HL-60 (cell line): ENCODE data around the gene TBL1XR1.

Experiments
- DNase-seq, 2 experiments: peaks; one replicate each; pipeline ENCODE4 v3.0.0-alpha.2; 2010 to 2020; ENCODE audit warnings: low read depth in 1 of 2, low spot score in 1 of 2
- H3K27ac ChIP-seq: fragments of 250-450 bp; sonication (Bioruptor Pico); replicated peaks from 2 replicates; pipeline ENCODE4 v1.5.1; 2020; ENCODE audit warnings: mild to moderate bottlenecking, moderate library complexity
- H3K27me3 ChIP-seq: fragments of 250-450 bp; sonication (Bioruptor Pico); 2 replicates; pipeline ENCODE4 v1.5.1; 2021; ENCODE audit warnings: mild to moderate bottlenecking, moderate library complexity; ENCODE audit not compliant: insufficient read depth, poor library complexity, severe bottlenecking
- H3K4me3 ChIP-seq: replicated peaks from 2 replicates; pipeline ENCODE4 v1.5.1; 2011; ENCODE audit warnings: mild to moderate bottlenecking, control low read depth, low read length; ENCODE audit not compliant: insufficient read depth
- GABPA ChIP-seq: IDR thresholded peaks from 2 replicates; pipeline ENCODE4 v1.6.1; 2012; ENCODE audit warnings: low read depth
- POLR2AphosphoS5 ChIP-seq: IDR thresholded peaks from 2 replicates; pipeline ENCODE4 v1.6.1; 2012; ENCODE audit warnings: low read depth
- SPI1 ChIP-seq: IDR thresholded peaks from 2 replicates; pipeline ENCODE4 v1.6.1; 2012; ENCODE audit warnings: low read depth, mild to moderate bottlenecking, borderline replicate concordance
- TF ChIP-seq, protein P1 (sequence below): IDR thresholded peaks from 2 replicates; pipeline ENCODE4 v1.6.1; 2012; ENCODE audit warnings: low read depth; ENCODE audit not compliant: insufficient replicate concordance
- TF ChIP-seq, protein P2 (sequence below): IDR thresholded peaks from one replicate; pipeline ENCODE4 v1.5.1; 2011; ENCODE audit warnings: low read length, control low read depth, inconsistent platforms; ENCODE audit not compliant: insufficient read depth

The TBL1XR1 gene

DNA sequence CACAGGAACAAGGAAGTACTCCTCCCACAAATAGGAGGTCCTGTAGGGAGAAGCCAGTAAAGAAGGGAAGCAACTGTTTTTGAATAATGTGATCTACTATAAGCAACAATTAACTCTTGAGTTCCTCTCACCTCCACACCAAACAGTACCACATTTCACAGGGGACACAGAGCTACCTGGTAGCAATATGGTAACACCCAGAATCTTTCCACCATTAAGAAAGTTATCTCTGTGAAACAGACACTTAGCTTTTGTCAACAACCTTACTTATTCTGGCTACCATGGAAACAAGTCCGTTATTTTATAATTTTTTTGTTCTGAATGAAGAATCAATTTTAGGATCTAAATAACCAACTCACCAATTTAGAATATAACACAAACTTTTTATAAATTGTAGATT lies 49.5 kb downstream of the TBL1XR1 start:
- H3K27ac ChIP-seq: no peak overlapping the region
- H3K4me3 ChIP-seq: no peak overlapping the region
- DNase-seq: no peak
- TF ChIP-seq, protein P1, sequence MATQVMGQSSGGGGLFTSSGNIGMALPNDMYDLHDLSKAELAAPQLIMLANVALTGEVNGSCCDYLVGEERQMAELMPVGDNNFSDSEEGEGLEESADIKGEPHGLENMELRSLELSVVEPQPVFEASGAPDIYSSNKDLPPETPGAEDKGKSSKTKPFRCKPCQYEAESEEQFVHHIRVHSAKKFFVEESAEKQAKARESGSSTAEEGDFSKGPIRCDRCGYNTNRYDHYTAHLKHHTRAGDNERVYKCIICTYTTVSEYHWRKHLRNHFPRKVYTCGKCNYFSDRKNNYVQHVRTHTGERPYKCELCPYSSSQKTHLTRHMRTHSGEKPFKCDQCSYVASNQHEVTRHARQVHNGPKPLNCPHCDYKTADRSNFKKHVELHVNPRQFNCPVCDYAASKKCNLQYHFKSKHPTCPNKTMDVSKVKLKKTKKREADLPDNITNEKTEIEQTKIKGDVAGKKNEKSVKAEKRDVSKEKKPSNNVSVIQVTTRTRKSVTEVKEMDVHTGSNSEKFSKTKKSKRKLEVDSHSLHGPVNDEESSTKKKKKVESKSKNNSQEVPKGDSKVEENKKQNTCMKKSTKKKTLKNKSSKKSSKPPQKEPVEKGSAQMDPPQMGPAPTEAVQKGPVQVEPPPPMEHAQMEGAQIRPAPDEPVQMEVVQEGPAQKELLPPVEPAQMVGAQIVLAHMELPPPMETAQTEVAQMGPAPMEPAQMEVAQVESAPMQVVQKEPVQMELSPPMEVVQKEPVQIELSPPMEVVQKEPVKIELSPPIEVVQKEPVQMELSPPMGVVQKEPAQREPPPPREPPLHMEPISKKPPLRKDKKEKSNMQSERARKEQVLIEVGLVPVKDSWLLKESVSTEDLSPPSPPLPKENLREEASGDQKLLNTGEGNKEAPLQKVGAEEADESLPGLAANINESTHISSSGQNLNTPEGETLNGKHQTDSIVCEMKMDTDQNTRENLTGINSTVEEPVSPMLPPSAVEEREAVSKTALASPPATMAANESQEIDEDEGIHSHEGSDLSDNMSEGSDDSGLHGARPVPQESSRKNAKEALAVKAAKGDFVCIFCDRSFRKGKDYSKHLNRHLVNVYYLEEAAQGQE: no peak
- TF ChIP-seq, protein P2, sequence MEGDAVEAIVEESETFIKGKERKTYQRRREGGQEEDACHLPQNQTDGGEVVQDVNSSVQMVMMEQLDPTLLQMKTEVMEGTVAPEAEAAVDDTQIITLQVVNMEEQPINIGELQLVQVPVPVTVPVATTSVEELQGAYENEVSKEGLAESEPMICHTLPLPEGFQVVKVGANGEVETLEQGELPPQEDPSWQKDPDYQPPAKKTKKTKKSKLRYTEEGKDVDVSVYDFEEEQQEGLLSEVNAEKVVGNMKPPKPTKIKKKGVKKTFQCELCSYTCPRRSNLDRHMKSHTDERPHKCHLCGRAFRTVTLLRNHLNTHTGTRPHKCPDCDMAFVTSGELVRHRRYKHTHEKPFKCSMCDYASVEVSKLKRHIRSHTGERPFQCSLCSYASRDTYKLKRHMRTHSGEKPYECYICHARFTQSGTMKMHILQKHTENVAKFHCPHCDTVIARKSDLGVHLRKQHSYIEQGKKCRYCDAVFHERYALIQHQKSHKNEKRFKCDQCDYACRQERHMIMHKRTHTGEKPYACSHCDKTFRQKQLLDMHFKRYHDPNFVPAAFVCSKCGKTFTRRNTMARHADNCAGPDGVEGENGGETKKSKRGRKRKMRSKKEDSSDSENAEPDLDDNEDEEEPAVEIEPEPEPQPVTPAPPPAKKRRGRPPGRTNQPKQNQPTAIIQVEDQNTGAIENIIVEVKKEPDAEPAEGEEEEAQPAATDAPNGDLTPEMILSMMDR: no peak
- TF ChIP-seq POLR2AphosphoS5: no peak
- TF ChIP-seq GABPA: no peak
- TF ChIP-seq SPI1: no peak
- no peaks in the 10 kb centered on the region for H3K27me3 ChIP-seq

DNA sequence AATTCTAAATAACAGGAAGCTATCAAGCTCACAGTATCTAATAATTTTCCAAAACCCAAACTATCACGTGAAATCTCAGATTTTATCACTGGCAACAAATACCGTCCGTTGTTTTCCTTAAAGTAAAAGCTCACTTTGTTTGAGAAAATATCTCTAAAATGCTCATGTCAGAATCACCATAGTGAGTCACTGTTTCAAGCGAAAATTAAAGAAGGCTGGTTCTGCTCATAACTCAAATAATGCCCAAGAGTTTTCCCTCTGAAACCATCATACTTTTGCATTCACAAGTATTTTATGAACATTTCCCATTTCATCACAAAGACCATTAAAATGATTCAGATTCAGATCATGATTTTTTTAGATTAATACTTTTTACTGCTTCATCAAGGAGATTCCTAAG lies 50.6 kb downstream of the TBL1XR1 start:
- Histone ChIP-seq H3K27ac (no peak overlapping the region), H3K4me3 (no peak overlapping the region), H3K27me3 (no peaks in the 10 kb centered on the region)
- no peak for DNase-seq
- TF ChIP-seq GABPA (no peak), SPI1 (no peak), POLR2AphosphoS5 (no peak)
- TF ChIP-seq, protein P2: no peak
- TF ChIP-seq, protein P1: no peak

DNA sequence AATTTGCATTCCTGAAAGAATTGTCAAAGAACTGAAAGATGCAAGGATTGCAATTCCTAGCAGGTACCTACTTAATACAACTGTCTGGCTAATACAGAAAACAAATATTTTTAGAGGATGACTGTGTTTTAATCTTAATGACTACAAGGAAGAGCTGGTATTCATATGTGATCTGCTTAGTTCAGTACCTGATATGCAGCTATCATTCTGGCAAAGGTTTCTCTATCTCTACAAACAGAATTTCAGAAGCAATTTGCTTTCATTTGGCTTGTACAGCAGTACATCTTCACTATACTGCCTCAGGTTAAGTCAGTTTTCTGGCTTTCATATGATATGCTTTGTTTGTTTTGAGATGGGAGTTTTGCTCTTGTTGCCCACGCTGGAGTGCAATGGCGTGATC lies 51.3 kb downstream of the TBL1XR1 start:
- H3K27me3 ChIP-seq: no peaks in the 10 kb centered on the region
- TF ChIP-seq GABPA (no peak), SPI1 (no peak), POLR2AphosphoS5 (no peak)
- TF ChIP-seq, protein P2: no peak
- TF ChIP-seq, protein P1: no peak
- DNase-seq: no peak
- no peak overlapping the region for H3K27ac ChIP-seq
- H3K4me3 ChIP-seq: no peak overlapping the region
